Osteoblast (primary cell): ENCODE results near the gene MACROD2. TPM values are rescaled to one million over a fixed set of nuclear protein-coding genes. Genes with fewer than 3 reads are reported as not detected.

Experiments used
- DNase-seq: peaks from one replicate; pipeline ENCODE4 v3.0.0; 2011; ENCODE audit warnings: low spot score, mixed read lengths; ENCODE audit not compliant: insufficient read length; ENCODE audit errors: missing footprints
- H2AFZ ChIP-seq: 2 replicates; pipeline ENCODE4 v1.6.0; 2011; ENCODE audit warnings: mild to moderate bottlenecking, low read length
- H3K27ac ChIP-seq: 2 replicates; pipeline ENCODE4 v1.5.1; 2011; ENCODE audit warnings: mild to moderate bottlenecking, low read depth, low read length, moderate library complexity
- H3K27me3 ChIP-seq: 2 replicates; pipeline ENCODE4 v1.6.0; 2012; ENCODE audit warnings: mild to moderate bottlenecking, control low read depth, inconsistent platforms, low read length, moderate library complexity; ENCODE audit not compliant: insufficient read depth
- H3K36me3 ChIP-seq: 2 replicates; pipeline ENCODE4 v1.5.1; 2011; ENCODE audit warnings: mild to moderate bottlenecking, low read length, control low read depth, moderate library complexity; ENCODE audit not compliant: insufficient read depth
- H3K4me1 ChIP-seq: 2 replicates; pipeline ENCODE4 v1.5.1; 2011; ENCODE audit warnings: mild to moderate bottlenecking, low read length, control low read depth, moderate library complexity; ENCODE audit not compliant: insufficient read depth
- H3K4me2 ChIP-seq: 2 replicates; pipeline ENCODE4 v1.6.0; 2011; ENCODE audit warnings: mild to moderate bottlenecking, low read length; ENCODE audit not compliant: insufficient read depth
- H3K4me3 ChIP-seq: fragments of 200-600 bp; sonication (generic); 3 replicates; pipeline ENCODE4 v1.5.1; 2012; ENCODE audit warnings: mild to moderate bottlenecking, low read length, inconsistent platforms; ENCODE audit not compliant: insufficient read depth
- H3K79me2 ChIP-seq: 2 replicates; pipeline ENCODE4 v1.6.0; 2012; ENCODE audit warnings: mild to moderate bottlenecking, low read length, control low read depth, inconsistent platforms; ENCODE audit not compliant: insufficient read depth
- H3K9me3 ChIP-seq: 2 replicates; pipeline ENCODE4 v1.5.1; 2011; ENCODE audit warnings: low read depth, low read length, control low read depth
- H4K20me1 ChIP-seq: 2 replicates; pipeline ENCODE4 v1.6.0; 2012; ENCODE audit warnings: mild to moderate bottlenecking, low read length, control low read depth; ENCODE audit not compliant: insufficient read depth
- CTCF ChIP-seq: IDR thresholded peaks from 2 replicates; pipeline ENCODE4 v1.5.1; 2011; ENCODE audit warnings: mild to moderate bottlenecking, low read depth, low read length, moderate library complexity; ENCODE audit errors: extremely low read depth
- total RNA-seq: library from RNA; depleted of rRNA; stranded (reverse); fragments of >200 nt; gene quantifications from 2 replicates; pipeline ENCODE4 v1.2.3, GENCODE V29; 2012

MACROD2 gene
- total RNA-seq, 1 donor: 4.0 TPM

- H3K9me3 ChIP-seq: no peaks in the 10 kb centered on the region
- H3K79me2 ChIP-seq: no peaks in the 10 kb centered on the region
Observed at GRCh38 chr20:14505476-14505875, 510.2 kb downstream of the MACROD2 start.

GRCh38 chr20:14507711-14508110, 512.4 kb downstream of the MACROD2 start:
- no peaks in the 10 kb centered on the region for H3K9me3 ChIP-seq
- no peak for TF ChIP-seq CTCF
- no peak overlapping the region for H3K27ac ChIP-seq
- no peaks in the 10 kb centered on the region for H3K27me3 ChIP-seq
- no peaks in the 10 kb centered on the region for H3K36me3 ChIP-seq
- H3K4me1 ChIP-seq: no peaks in the 10 kb centered on the region
- no peak overlapping the region for H3K4me3 ChIP-seq
- no peak overlapping the region for H3K4me2 ChIP-seq
- no peaks in the 10 kb centered on the region for H3K79me2 ChIP-seq
- no peak overlapping the region for H2AFZ ChIP-seq
- DNase-seq: no peak
- no peaks in the 10 kb centered on the region for H4K20me1 ChIP-seq

More at GRCh38 chr20:14505476-14505875, 510.2 kb downstream of the MACROD2 start:
- Histone ChIP-seq H3K4me3 (no peak overlapping the region), H4K20me1 (no peaks in the 10 kb centered on the region), H3K27ac (no peak overlapping the region), H2AFZ (no peak overlapping the region), H3K27me3 (no peaks in the 10 kb centered on the region), H3K36me3 (no peaks in the 10 kb centered on the region), H3K4me2 (no peak overlapping the region), H3K4me1 (no peaks in the 10 kb centered on the region)
- no peak for TF ChIP-seq CTCF
- no peak for DNase-seq

- Histone ChIP-seq H3K4me3 (no peak overlapping the region), H3K4me2 (no peak overlapping the region), H3K27ac (no peak overlapping the region), H3K36me3 (no peaks in the 10 kb centered on the region), H4K20me1 (no peaks in the 10 kb centered on the region), H3K9me3 (no peaks in the 10 kb centered on the region), H3K79me2 (no peaks in the 10 kb centered on the region), H2AFZ (no peak overlapping the region), H3K27me3 (no peaks in the 10 kb centered on the region), H3K4me1 (no peaks in the 10 kb centered on the region)
- no peak for TF ChIP-seq CTCF
- no peak for DNase-seq
Observed at GRCh38 chr20:14510341-14510740, 515.0 kb downstream of the MACROD2 start.

GRCh38 chr20:14512839-14513238, 517.5 kb downstream of the MACROD2 start:
- Histone ChIP-seq H3K4me1 (no peaks in the 10 kb centered on the region), H3K27me3 (no peaks in the 10 kb centered on the region), H3K9me3 (no peaks in the 10 kb centered on the region), H4K20me1 (no peaks in the 10 kb centered on the region), H3K79me2 (no peaks in the 10 kb centered on the region), H3K4me2 (no peak overlapping the region), H3K36me3 (no peaks in the 10 kb centered on the region), H3K27ac (no peak overlapping the region), H3K4me3 (no peak overlapping the region), H2AFZ (no peak overlapping the region)
- TF ChIP-seq CTCF: no peak
- DNase-seq: no peak
